Measurements from ENCODE around the gene PRAMEF33.
"Not testable (repeated sequence)": the region's sequence is repeated elsewhere in the genome, so short reads cannot be mapped to it uniquely, and the experiment has no call there.

The PRAMEF33 gene

GRCh38 chr1:13356774-13357173 lies 53.4 kb downstream of the PRAMEF33 start:
- peak; percentile 33 for DNase-seq
- not testable (repeated sequence) for H3K4me1 Mint-ChIP-seq; ATAC-seq; H3K9me3 Mint-ChIP-seq; H3K4me3 Mint-ChIP-seq; H3K27ac Mint-ChIP-seq; H3K27me3 Mint-ChIP-seq; H3K36me3 Mint-ChIP-seq (ENCODE audit: low read depth)
